ENCODE data around the gene CHST10.
"Not testable (repeated sequence)": the region's sequence is repeated elsewhere in the genome, so short reads cannot be mapped to it uniquely, and the experiment has no call there.

Gene CHST10

DNA sequence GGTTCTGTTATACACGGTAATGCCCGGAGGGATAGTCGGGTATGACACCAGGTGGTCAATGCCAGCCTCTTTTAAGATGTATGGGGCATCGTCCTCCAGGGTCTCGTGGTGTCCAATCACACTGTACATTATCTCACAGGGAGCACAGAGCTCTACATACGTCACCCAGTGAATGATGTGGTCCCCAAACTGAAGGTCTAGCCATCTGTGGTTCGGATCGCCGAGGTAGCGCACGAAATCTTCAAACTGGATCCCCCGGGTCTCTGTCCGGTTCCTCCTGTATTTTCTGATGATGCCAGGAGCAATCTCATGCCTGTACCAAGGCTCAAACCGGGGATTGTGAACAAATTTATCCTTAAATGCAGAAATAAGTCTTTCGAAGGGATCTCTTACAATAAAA, 24.1 kb downstream of the CHST10 start:
- DNase-seq, result no peak

DNA sequence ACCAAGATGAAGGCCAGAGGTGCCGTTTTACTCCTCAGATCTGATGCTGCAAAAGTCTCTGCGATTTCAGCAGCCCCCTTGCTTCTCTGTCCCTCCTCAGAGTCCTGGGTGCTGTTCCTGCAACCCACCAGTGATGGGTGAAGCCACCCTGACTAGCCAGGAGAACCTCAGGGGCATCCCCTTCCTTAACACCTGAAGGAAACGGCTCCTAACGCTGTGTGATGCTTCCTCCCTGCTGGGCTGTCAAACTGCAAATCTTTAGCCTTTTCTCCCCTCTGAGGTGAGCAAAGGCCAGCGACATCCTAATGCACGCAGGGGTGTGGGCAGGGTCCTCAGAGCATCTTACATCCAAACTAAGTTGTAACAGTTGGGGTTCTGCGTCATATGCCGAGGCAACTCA, 24.8 kb downstream of the CHST10 start:
- DNase-seq, result no peak

DNA sequence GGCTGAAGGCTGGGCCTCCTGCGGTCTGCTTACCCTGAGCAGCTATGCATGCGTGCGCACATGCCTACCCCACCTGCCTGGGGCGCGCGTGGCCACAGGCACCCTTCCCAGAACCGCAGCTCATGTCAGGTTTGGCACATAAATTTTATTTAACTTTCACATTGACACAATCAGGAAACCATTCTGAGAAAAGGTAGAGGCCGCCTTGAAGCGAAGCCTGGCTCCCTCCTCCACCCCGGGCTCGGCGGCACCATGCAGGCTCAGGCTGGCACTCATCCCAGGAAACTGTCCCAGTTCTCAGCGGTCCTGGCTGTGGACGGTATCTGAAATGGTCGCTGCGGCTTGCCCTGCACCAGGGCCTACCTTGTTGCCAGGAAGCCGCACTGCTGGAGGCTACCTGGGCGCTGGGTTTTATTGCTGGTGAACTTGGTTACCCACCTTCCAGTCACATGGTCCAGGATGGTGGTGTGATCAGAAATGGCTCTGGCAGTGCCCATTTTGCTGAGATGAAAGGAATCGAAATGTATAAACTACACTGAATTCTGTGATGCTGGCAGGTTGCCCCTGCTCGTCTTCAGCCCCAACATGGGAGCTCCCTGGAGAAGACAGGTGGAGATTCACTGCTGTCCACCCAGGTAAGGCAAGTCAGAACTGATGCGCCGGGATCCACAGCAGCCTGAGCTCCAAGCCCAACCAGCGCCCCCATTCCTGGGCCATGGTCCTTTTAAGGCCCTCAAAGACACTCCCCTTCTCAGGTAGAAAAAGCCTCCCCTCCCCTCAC, 25.5 kb downstream of the CHST10 start:
- no peak for DNase-seq

GRCh38 chr2:100390001-100390940, 27.2 kb downstream of the CHST10 start:
- no peak for DNase-seq

- no peak for DNase-seq
Observed at GRCh38 chr2:100388703-100389102, 28.8 kb downstream of the CHST10 start.

DNA sequence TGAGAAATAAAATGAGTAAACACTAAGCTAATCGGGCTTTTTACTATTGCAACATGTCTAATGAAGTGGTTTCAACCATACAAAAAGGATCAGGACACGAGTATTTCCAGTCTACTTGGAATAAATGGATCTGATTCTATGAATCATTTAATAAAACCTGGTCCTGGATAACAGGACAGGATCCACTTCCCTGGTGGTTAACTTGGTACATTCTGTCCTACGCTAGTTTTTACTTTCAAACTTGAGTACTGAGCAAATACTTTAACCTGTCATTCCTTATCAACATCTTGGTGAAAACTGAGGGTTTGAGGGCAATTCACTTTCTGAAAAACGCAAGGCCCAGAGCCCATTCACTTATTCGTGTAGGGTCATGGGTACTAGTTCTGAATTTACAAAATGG, 33.5 kb downstream of the CHST10 start:
- DNase-seq, result no peak

DNA sequence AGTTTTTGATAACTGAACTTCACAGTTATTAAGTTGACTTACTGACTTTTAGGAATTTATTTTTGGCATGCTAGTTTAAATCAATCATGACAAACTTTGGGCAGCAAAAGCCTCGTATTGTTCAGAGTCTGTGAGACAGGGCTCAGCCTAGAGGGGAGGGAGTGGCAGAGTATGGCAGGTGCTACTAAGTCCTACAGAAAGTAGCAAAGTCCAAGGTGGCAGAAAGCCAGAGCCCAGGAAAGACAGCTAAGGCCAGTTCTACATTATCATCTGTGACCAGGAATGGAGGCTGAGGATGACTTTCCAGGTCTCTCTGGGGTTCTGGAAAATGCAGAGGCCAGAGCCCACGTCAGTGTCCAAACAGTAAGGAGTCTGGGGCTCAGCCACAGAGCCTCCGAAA, 34.2 kb downstream of the CHST10 start:
- no peak for DNase-seq

DNA sequence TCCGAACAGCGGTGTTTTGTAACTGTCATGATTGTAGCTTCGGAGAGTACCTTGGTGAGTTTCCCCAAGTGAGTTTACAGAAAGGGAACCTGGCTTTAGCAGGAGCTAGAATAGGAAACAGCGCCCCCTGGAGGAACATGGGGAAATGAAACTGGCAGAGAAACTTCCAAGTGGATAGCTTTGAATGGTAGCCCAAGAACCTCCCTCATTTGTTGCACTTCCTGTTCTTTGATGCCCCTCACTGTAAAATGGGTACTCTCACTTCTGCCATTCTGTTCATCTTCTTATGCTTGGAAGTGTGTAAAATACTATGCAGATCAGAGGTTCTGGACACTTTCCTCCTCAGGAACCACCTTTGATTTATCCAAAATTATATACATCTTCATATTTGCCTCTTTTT, 36.2 kb downstream of the CHST10 start:
- peak; percentile 88 to 95 (median 92) for DNase-seq

DNA sequence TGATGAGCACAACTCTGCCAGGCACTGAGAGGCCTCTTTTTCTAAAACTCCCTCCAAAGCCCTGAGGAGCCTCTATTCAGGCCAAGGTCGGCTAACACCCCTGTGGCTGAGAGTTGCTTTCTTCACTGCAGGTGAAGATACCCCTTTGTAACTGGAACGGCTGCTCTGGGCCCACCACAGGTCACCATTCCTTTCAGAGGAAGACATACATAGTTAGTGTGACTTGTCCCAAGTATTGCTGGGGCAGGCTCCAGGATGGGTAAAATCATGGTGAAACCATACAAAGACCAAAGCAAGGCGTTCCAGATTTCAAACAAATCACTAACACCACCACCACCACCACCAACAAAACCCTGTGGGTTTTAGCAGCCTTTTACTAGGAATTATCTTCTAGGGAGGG, 36.8 kb downstream of the CHST10 start:
- DNase-seq, result no peak

DNA sequence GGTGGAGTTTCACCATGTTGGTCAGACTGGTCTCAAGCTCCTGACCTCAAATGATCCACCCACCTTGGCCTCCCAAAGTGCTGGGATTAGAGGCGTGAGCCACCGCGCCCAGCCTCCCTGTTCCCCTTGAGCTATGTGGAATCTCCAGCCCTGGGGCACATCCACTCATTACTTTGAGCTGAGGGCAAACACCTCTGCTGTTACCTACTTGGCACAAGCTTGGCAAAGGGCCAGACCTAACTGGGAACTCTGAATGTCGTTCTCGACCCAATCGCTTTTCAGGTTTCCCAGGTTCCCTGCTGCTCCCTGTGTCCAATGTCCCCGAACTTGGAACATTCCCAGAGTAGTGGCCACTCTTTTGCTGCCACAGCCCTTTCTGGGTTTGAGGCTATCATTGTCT, 40.6 kb downstream of the CHST10 start:
- DNase-seq, result no peak

GRCh38 chr2:100367163-100367562, 50.3 kb downstream of the CHST10 start:
- no peak for DNase-seq

- no peak for DNase-seq
Observed at GRCh38 chr2:100365434-100365833, 52.0 kb downstream of the CHST10 start.

- not testable (repeated sequence) for DNase-seq
Observed at GRCh38 chr2:100362269-100362668, 55.2 kb downstream of the CHST10 start.

GRCh38 chr2:100359576-100359975, 57.9 kb downstream of the CHST10 start:
- no peak for DNase-seq

- DNase-seq, result no peak
Observed at GRCh38 chr2:100358554-100358953, 58.9 kb downstream of the CHST10 start.

- DNase-seq, result no peak
Observed at GRCh38 chr2:100352521-100352920, 64.9 kb downstream of the CHST10 start.

DNA sequence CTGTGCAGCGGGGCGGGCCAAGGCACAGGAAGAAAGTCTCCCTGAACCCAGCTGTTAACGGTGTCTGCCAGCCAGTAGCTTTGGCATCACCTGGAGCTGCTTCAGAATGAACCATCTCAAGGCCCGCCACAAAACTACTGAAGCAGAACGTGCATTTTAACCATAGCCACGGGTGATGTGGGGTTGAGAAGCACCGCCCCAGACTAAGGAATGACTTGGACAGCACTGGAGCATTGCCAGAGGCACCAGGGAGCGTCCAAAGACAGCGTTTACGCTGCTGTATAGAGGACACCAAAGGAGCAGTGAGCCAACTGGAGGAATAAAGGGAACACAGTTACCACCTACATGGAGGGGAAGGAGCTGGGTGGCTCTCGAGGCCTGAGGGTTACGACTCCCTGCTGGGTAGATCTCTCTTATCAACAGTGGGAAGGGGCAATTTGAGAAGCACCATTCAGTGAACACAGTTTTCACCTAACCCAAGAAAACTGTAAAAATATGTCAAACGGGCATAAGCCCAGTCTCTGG, 66.7 kb downstream of the CHST10 start:
- DNase-seq, result no peak

- DNase-seq, result not testable (repeated sequence)
Observed at GRCh38 chr2:100345144-100345543, 72.3 kb downstream of the CHST10 start.

DNA sequence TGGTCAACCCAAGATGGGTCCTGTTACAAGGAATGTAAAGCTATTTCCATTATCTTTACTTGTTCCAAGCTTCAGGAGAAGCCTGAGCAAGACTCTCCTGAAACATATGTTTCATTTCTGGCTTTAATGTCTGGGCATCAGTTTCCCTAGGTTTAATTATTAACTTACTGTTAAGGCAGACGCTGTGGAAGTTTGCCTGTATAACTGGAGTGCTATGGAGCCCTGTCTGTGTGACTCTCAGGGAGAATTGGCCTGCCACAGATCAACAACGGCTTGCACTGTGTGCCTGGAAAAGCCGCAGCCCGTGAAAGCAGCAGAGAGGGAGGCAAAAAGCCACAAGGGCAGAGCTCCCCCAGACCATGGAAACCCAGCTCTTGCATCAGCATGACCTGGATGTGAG, 73.0 kb downstream of the CHST10 start:
- no peak for DNase-seq

GRCh38 chr2:100342466-100342865, 75.0 kb downstream of the CHST10 start:
- not testable (repeated sequence) for DNase-seq

Data from suppressor macrophage (primary cell).